ENCODE data around the gene PLCB4. TPM values are rescaled to one million over a fixed set of nuclear protein-coding genes. Genes with fewer than 3 reads are reported as not detected.

The PLCB4 gene
- total and polyA plus RNA-seq, 7 donors: 9.7 to 21.0 (median 12.4) TPM

DNA sequence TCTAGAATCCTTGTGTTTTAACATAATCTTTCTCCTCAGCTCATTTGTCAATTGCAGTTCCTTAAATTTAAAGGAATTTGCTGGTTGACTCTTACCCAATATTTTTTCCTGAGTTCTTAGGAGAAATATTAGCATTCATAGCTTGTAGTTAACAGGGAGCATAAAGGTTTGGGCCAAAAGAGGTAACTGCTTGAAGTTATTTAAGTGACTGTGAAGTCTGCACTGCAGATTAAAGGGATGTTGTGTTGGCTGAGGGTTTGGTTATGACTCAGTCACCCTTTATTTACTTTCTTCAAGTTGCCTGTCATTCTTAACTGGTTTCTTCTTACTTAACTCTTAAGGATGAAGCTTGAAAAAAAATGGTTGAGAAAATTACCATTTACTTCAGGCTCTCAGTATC, 225.2 kb downstream of the PLCB4 start:
- H3K27me3 ChIP-seq: no peaks in the 10 kb centered on the region
- H3K4me3 ChIP-seq: no peak overlapping the region
- TF ChIP-seq POLR2AphosphoS5 (IDR thresholded peaks at IDR 0.05): no peak
- H3K9me3 ChIP-seq: no peaks in the 10 kb centered on the region
- no peak overlapping the region for H3K27ac ChIP-seq
- H3K4me1 ChIP-seq: peaks cover 0 to 5% (median 2%) of the 10 kb centered on the region in 4 donors
- intact Hi-C loops (cut with DNase I): no loop called here
- H3K36me3 ChIP-seq: no peaks in the 10 kb centered on the region
- DNase-seq: no peak

DNA sequence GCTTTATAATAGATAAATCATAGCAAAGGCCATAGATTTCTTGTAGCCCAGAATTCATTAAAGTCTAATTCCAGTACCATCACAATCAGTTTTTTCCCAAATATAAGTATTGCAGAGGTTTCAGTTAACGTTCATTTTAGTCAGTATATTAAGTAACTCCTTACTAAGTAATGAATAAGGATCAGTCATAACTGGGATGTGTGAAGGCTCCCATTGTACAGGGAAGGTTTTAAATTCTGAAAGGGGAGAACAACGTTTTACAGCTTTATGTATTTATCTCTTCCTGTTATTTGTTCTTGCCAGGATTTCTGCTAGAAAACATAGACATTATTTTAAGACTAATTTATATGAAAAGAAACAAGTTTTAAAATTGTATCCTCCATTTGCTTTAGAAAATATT, 230.0 kb downstream of the PLCB4 start:
- 33 to 61% methylated on average over 2 of the region's 2 CpGs for WGBS, 2 donors
- Histone ChIP-seq H3K27ac (no peak overlapping the region), H3K4me3 (no peak overlapping the region), H3K27me3 (no peaks in the 10 kb centered on the region), H3K9me3 (no peaks in the 10 kb centered on the region), H3K36me3 (no peaks in the 10 kb centered on the region), H3K4me1 (peaks cover 0 to 22% (median 8%) of the 10 kb centered on the region in 4 donors)
- intact Hi-C loops (cut with DNase I): no loop called here
- DNase-seq: no peak
- no peak for TF ChIP-seq POLR2A (IDR thresholded peaks at IDR 0.05)
- TF ChIP-seq POLR2AphosphoS5 (IDR thresholded peaks at IDR 0.05): no peak
- TF ChIP-seq, protein P1, sequence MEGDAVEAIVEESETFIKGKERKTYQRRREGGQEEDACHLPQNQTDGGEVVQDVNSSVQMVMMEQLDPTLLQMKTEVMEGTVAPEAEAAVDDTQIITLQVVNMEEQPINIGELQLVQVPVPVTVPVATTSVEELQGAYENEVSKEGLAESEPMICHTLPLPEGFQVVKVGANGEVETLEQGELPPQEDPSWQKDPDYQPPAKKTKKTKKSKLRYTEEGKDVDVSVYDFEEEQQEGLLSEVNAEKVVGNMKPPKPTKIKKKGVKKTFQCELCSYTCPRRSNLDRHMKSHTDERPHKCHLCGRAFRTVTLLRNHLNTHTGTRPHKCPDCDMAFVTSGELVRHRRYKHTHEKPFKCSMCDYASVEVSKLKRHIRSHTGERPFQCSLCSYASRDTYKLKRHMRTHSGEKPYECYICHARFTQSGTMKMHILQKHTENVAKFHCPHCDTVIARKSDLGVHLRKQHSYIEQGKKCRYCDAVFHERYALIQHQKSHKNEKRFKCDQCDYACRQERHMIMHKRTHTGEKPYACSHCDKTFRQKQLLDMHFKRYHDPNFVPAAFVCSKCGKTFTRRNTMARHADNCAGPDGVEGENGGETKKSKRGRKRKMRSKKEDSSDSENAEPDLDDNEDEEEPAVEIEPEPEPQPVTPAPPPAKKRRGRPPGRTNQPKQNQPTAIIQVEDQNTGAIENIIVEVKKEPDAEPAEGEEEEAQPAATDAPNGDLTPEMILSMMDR (IDR thresholded peaks at IDR 0.05): no peak
- TF ChIP-seq EP300 (IDR thresholded peaks at IDR 0.05): no peak

DNA sequence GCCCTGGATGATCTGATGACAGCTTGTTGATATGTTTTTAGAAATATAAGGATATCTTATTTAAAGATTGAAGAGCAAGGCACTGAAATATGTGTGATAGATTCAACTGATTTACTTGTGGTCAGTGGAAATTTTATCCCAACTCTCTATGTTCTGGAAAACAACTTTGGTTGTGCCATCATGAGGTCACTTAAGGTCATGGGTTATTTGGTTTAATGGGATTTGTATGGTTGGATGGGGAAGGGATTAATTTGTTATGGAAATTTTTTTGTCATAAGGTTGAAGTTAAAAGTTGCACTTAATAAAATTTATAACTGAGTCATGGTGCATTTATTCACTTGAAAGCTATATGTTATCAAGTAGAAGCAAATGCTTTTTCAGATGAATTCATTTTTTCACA, 231.2 kb downstream of the PLCB4 start:
- Histone ChIP-seq H3K4me1 (peaks cover 0 to 20% (median 7%) of the 10 kb centered on the region in 4 donors), H3K27ac (no peak overlapping the region), H3K36me3 (no peaks in the 10 kb centered on the region), H3K27me3 (no peaks in the 10 kb centered on the region), H3K4me3 (no peak overlapping the region), H3K9me3 (no peaks in the 10 kb centered on the region)
- intact Hi-C loops (cut with DNase I): no loop called here
- TF ChIP-seq POLR2AphosphoS5 (IDR thresholded peaks at IDR 0.05) (no peak), EP300 (IDR thresholded peaks at IDR 0.05) (no peak), POLR2A (IDR thresholded peaks at IDR 0.05) (no peak)
- TF ChIP-seq, protein P1 (IDR thresholded peaks at IDR 0.05): no peak
- DNase-seq: no peak

DNA sequence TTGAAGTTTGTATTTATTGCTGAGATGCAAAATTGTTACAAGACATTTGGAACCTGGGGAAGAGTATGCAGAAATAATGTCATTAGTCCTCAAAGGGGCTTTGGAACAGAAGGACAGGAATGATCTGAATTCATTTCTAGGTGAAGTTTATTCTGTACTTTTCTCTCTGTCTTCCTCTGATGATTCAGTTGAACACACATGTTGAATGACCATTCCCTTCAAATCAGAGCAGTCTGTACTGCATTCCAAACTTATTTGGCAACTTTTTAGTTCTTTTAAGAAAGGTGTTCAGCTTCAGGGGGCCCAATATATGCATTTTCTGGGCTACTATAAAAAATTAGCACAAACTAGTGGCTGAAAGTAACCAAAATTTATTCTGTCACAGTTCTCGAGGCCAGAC, 231.6 kb downstream of the PLCB4 start:
- H3K27me3 ChIP-seq: no peaks in the 10 kb centered on the region
- H3K4me3 ChIP-seq: no peak overlapping the region
- TF ChIP-seq POLR2A (IDR thresholded peaks at IDR 0.05): no peak
- no peak for TF ChIP-seq POLR2AphosphoS5 (IDR thresholded peaks at IDR 0.05)
- TF ChIP-seq EP300 (IDR thresholded peaks at IDR 0.05): no peak
- TF ChIP-seq, protein P1 (IDR thresholded peaks at IDR 0.05): no peak
- DNase-seq: no peak
- WGBS, 2 donors: 84 to 93% methylated on average over 1 of the region's 1 CpG
- peaks cover 0 to 20% (median 7%) of the 10 kb centered on the region in 4 donors for H3K4me1 ChIP-seq
- no peaks in the 10 kb centered on the region for H3K36me3 ChIP-seq
- intact Hi-C loops (cut with DNase I): no loop called here
- no peak overlapping the region for H3K27ac ChIP-seq
- H3K9me3 ChIP-seq: no peaks in the 10 kb centered on the region

DNA sequence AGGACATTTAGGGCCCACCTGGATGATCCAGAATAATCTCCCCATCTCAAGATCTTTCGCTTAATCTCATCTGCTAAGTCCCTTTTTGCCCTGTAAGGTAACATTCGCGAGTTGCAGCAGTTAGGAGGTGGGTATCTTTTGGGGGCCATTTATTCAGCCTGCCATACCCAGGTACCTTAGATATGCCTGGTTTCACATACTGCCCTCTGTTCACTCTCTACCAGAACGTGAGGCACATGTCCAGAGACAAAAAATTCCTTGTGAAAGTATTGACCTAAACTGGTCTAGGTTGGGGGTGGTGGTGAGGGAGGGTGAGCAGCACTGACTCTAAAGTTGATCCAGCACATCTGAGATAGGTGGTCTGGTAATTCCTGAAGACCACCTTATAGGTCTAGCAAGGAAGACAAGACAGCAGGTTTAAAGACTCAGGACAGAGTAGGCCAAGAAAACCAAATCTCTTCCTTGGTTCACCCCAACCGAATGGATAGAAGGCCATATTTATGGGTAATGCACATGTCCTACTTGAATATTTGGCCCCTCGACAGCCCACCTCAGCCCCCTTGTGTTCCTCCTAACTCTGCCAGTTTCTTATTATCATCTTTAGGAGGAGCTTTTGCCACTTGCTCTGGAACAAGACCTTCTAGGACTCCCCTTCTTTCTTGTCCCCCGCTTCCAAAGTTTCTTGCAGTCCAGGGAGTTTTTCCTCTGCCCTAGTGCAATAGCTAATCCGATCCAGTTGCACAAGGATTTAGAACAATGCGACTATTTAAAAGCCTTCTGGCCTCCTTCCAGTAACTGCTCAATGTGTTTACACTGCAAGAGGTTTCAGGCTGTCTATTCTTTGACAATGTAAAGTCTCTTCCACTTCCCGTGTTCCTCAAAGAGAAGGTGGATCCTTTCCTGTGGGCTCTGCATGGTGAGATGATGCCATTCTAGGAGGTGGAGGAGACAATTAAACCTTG, 232.5 kb downstream of the PLCB4 start:
- no peak for TF ChIP-seq POLR2A (IDR thresholded peaks at IDR 0.05)
- no peak for TF ChIP-seq POLR2AphosphoS5 (IDR thresholded peaks at IDR 0.05)
- no peak for TF ChIP-seq EP300 (IDR thresholded peaks at IDR 0.05)
- TF ChIP-seq, protein P1 (IDR thresholded peaks at IDR 0.05): no peak
- Histone ChIP-seq H3K9me3 (no peaks in the 10 kb centered on the region), H3K36me3 (no peaks in the 10 kb centered on the region), H3K4me3 (no peak overlapping the region), H3K4me1 (peaks cover 0 to 20% (median 7%) of the 10 kb centered on the region in 4 donors), H3K27ac (peak overlapping the region in 1 of 4 donors; percentile 7), H3K27me3 (no peaks in the 10 kb centered on the region)
- no peak for DNase-seq
- WGBS, 2 donors: 45 to 73% methylated on average over 10 of the region's 10 CpGs
- intact Hi-C loops (cut with DNase I): no loop called here
